GM12878 (cell line): ENCODE data around the gene SELENOH. TPM values are rescaled to one million over a fixed set of nuclear protein-coding genes. Genes with fewer than 3 reads are reported as not detected.

Experiments used
- ATAC-seq: fragments of 200-7000 bp; cut with Tn5 transposase; 3 replicates; pipeline ENCODE4 v1.9.1; 2020; ENCODE audit warnings: mild to moderate bottlenecking, moderate library complexity
- BruUV-seq: library from RNA; stranded (reverse); fragments of 400-500 nt; replicated peaks from 2 replicates; lab custom pipeline; 2021; lab: Mats Ljungman, UMichigan
- CTCF ChIA-PET: fragments of 300-600 bp; sonication (Branson Sonifier 250); formaldehyde crosslinking; extraction: SDS; loops from one replicate; lab custom pipeline; 2021; ENCODE audit warnings: inconsistent platforms; lab: Yijun Ruan, JAX
- POLR2A ChIA-PET: fragments of 350-600 bp; formaldehyde crosslinking; extraction: SDS; loops from one replicate; lab custom pipeline; 2021; ENCODE audit warnings: inconsistent platforms; lab: Charles Lee
- RAD21 ChIA-PET: fragments of 300-600 bp; sonication (Branson Sonifier 250); formaldehyde crosslinking; loops from one replicate; lab custom pipeline; 2023; ENCODE audit warnings: antibody characterized with exemption; ENCODE audit not compliant: unreplicated experiment; lab: Charles Lee
- SMC1A ChIA-PET: fragments of 300-600 bp; sonication (Branson Sonifier 250); formaldehyde crosslinking; loops from one replicate; lab custom pipeline; 2023; ENCODE audit not compliant: unreplicated experiment, uncharacterized antibody; lab: Charles Lee
- DNase-seq: peaks from one replicate; pipeline ENCODE4 v3.0.0-alpha.2; 2011; ENCODE audit warnings: low read depth, low spot score
- FAIRE-seq: peaks from 3 replicates; lab custom pipeline; 2011; peaks lifted over from hg19 to GRCh38; lab: Jason Lieb, UNC
- H2AFZ ChIP-seq: 2 replicates; pipeline ENCODE4 v1.6.0; 2011; ENCODE audit warnings: low read depth, low read length, control low read depth; ENCODE audit not compliant: control insufficient read depth
- H3K27ac ChIP-seq: 2 replicates; pipeline ENCODE4 v1.5.1; 2011; ENCODE audit warnings: control low read depth; ENCODE audit not compliant: control insufficient read depth, insufficient read depth
- H3K27me3 ChIP-seq, 2 experiments: replicated peaks in 1 of 2; 2 replicates each; pipeline versions ENCODE4 v1.6.0 to v1.6.1; 2011; ENCODE audit warnings: low read length in 1 of 2; ENCODE audit not compliant: control insufficient read depth in 2 of 2, insufficient read depth in 2 of 2
- H3K36me3 ChIP-seq, 2 experiments: 2 replicates each; pipeline ENCODE4 v1.5.1; 2011; ENCODE audit warnings: low read length in 1 of 2; ENCODE audit not compliant: control insufficient read depth in 2 of 2, insufficient read depth in 2 of 2
- H3K4me1 ChIP-seq: 2 replicates; pipeline ENCODE4 v1.6.1; 2011; ENCODE audit warnings: mild to moderate bottlenecking, low read length, moderate library complexity, mixed read lengths; ENCODE audit not compliant: control insufficient read depth, insufficient read depth
- H3K4me2 ChIP-seq: 2 replicates; pipeline ENCODE4 v1.6.0; 2011; ENCODE audit warnings: control low read depth; ENCODE audit not compliant: control insufficient read depth, insufficient read depth
- H3K4me3 ChIP-seq: fragments of 200-600 bp; sonication (generic); 2 replicates; pipeline ENCODE4 v1.5.1; 2016
- H3K79me2 ChIP-seq: 2 replicates; pipeline ENCODE4 v1.6.0; 2011; ENCODE audit warnings: low read length; ENCODE audit not compliant: control insufficient read depth, insufficient read depth
- H3K9ac ChIP-seq: 2 replicates; pipeline ENCODE4 v1.8.0; 2011; ENCODE audit warnings: low read length, control low read depth, mixed read lengths; ENCODE audit not compliant: control insufficient read depth, insufficient read depth
- H3K9me3 ChIP-seq: replicated peaks from 3 replicates; pipeline ENCODE4 v1.5.1; 2011; ENCODE audit warnings: mild to moderate bottlenecking, low read length; ENCODE audit not compliant: control insufficient read depth, insufficient read depth
- H4K20me1 ChIP-seq: 2 replicates; pipeline ENCODE4 v1.6.0; 2011; ENCODE audit not compliant: control insufficient read depth, insufficient read depth
- ATF2 ChIP-seq: IDR thresholded peaks from 2 replicates; pipeline ENCODE4 v1.6.1; 2012; ENCODE audit warnings: low read length, inconsistent platforms
- EED ChIP-seq: sonication (generic); IDR thresholded peaks from 2 replicates; pipeline ENCODE4 v1.6.1; 2016; ENCODE audit warnings: antibody characterized with exemption, low read depth
- ETV6 ChIP-seq, 2 experiments: fragments of 450-650 bp in 1 of 2; IDR thresholded peaks in 1 of 2; conservative IDR thresholded peaks in 1 of 2; 2 replicates each; pipeline ENCODE4 v1.6.1; 2014; ENCODE audit warnings: antibody characterized with exemption in 1 of 2, borderline replicate concordance in 1 of 2, low read depth in 1 of 2, mild to moderate bottlenecking in 1 of 2, moderate library complexity in 1 of 2
- GATAD2B ChIP-seq: fragments of 450-650 bp; conservative IDR thresholded peaks from 2 replicates; pipeline ENCODE4 v1.6.1; 2017; ENCODE audit warnings: low read depth, mild to moderate bottlenecking, moderate library complexity
- IKZF1 ChIP-seq: fragments of 450-650 bp; conservative IDR thresholded peaks from 2 replicates; pipeline ENCODE4 v1.6.1; 2017; ENCODE audit warnings: antibody characterized with exemption, mild to moderate bottlenecking
- IKZF2 ChIP-seq, 2 experiments: fragments of 450-650 bp; IDR thresholded peaks; 2 replicates each; pipeline ENCODE4 v1.6.1; 2017; ENCODE audit warnings: mild to moderate bottlenecking in 2 of 2, moderate library complexity in 2 of 2
- JUNB ChIP-seq: IDR thresholded peaks from 2 replicates; pipeline ENCODE4 v1.6.1; 2016; ENCODE audit warnings: antibody characterized with exemption, mild to moderate bottlenecking
- RELB ChIP-seq: fragments of 450-650 bp; IDR thresholded peaks from 2 replicates; pipeline ENCODE4 v1.6.1; 2017; ENCODE audit warnings: low read depth, mild to moderate bottlenecking, moderate library complexity
- RUNX3 ChIP-seq: IDR thresholded peaks from 2 replicates; pipeline ENCODE4 v1.6.1; 2012; ENCODE audit warnings: low read length, inconsistent platforms
- SPI1 ChIP-seq: IDR thresholded peaks from 2 replicates; pipeline ENCODE4 v1.6.1; 2011; ENCODE audit warnings: low read depth, mild to moderate bottlenecking, low read length, moderate library complexity, borderline replicate concordance; ENCODE audit not compliant: insufficient read depth
- TARDBP ChIP-seq: IDR thresholded peaks from 2 replicates; pipeline ENCODE4 v1.6.1; 2016; ENCODE audit warnings: borderline replicate concordance
- ZNF24 ChIP-seq: fragments of 450-650 bp; IDR thresholded peaks from 2 replicates; pipeline ENCODE4 v1.6.1; 2017; ENCODE audit warnings: antibody characterized with exemption, mild to moderate bottlenecking
- ZNF384 ChIP-seq: IDR thresholded peaks from 2 replicates; pipeline ENCODE4 v1.6.1; 2012; ENCODE audit warnings: low read depth, mild to moderate bottlenecking, low read length, improper control_type of control experiment, borderline replicate concordance
- in situ Hi-C: fragments of 300-500 bp; cut with MboI; formaldehyde crosslinking; loops from 9 replicates; pipeline ENCODE4 v1.14.3; 2018; ENCODE audit warnings: mixed read lengths
- intact Hi-C: fragments of 100-400 bp; cut with micrococcal nuclease; formaldehyde crosslinking; loops from one replicate; pipeline ENCODE4 v1.14.2; 2022; ENCODE audit not compliant: unreplicated experiment
- polyA plus RNA-seq, 11 experiments: library from polyadenylated mRNA; depleted of rRNA in 4 of 11; unstranded in 6 of 11; stranded (reverse) in 5 of 11; fragments of >200 nt; fragmentation: Nextera tagmentation in 4 of 11; fragmentation: Illumina TruSeq in 1 of 11; extraction: Ambion mirVana in 4 of 11; extraction: Trizol in 1 of 11; gene quantifications; 1 replicate in 1 of 11; 2 replicates in 10 of 11; pipeline versions ENCODE4 v1.2.1 to v1.2.3, GENCODE V29; 2011 to 2016; ENCODE audit warnings: inconsistent platforms in 2 of 11, missing spikeins in 2 of 11, low read depth in 1 of 11
- small RNA-seq: library from RNA; depleted of rRNA; stranded (forward); fragments of <200 nt; gene quantifications from one replicate; pipeline ENCODE3, GENCODE V24; 2014
- total RNA-seq, 4 experiments: library from RNA; depleted of rRNA in 3 of 4; stranded (reverse); fragments of >200 nt in 3 of 4; fragmentation: Illumina TruSeq in 1 of 4; extraction: Trizol in 1 of 4; gene quantifications; 2 replicates each; pipeline versions ENCODE4 v1.2.1 to v1.2.3, GENCODE V29; 2013 to 2021

SELENOH gene
- total and polyA plus RNA-seq, 10 of the 15 experiments (the other 5 are each of a cell fraction or from before 2014, with no cell fraction given), result 20.3 to 458 (median 200) TPM

- no peaks in the 10 kb centered on the region for H3K9me3 ChIP-seq
- ChIA-PET RAD21 (interaction anchor here (3.4 kb wide), 1 partner anchor 29 kb away, joined by 26 read pairs; the partner anchor contains the start of gene CTNND1), POLR2A (interaction anchor here (0.7 to 2.9 kb wide), 5 partner anchors 30 to 230 kb away, joined by 3 to 12 read pairs (median 6); partner anchors contain the start of genes CTNND1 and SELENOH), CTCF (interaction anchor here (0.7 to 2.1 kb wide), 8 partner anchors 9 to 299 kb away, joined by 3 to 8 read pairs (median 4); partner anchors contain the start of genes BTBD18 and CTNND1), SMC1A (interaction anchor here (0.7 to 13.0 kb wide), 3 partner anchors 8 to 30 kb away, joined by 3 to 197 read pairs (median 6); partner anchors contain the start of gene CTNND1)
- intact Hi-C loops, result loop anchor here (2.0 kb wide), 2 partner anchors 30 to 126 kb away; no protein-coding TSS in a partner anchor
- ATAC-seq, result peak; percentile 27
- H3K79me2 ChIP-seq, result peaks cover 56% of the 10 kb centered on the region
- no peaks in the 10 kb centered on the region for H3K27me3 ChIP-seq
- peaks cover 39% of the 10 kb centered on the region for H3K4me1 ChIP-seq
- no peaks in the 10 kb centered on the region for H4K20me1 ChIP-seq
- H3K36me3 ChIP-seq, result peaks cover 8 to 12% of the 10 kb centered on the region in 2 experiments; a peak in 3 of 4 replicates
- H3K4me2 ChIP-seq, result peak overlapping the region; percentile 58
- H3K9ac ChIP-seq, result peak overlapping the region; percentile 48
- no peak for DNase-seq
- in situ Hi-C loops, result no loop called here
- H3K4me3 ChIP-seq, result no peak overlapping the region
- FAIRE-seq, result no peak
- H3K27ac ChIP-seq, result peak overlapping the region; percentile 52
- no peak overlapping the region for H2AFZ ChIP-seq
- TF ChIP-seq ZNF24 (no peak), SPI1 (peak; percentile 61), RELB (peak; percentile 77), JUNB (no peak), EED (peak; percentile 83), ATF2 (0 out of 2 replicates have a peak, but pooled peaks have one; percentile 22), IKZF1 (peak; percentile 73), ZNF384 (peak; percentile 40; the same call in 1 of the 2 replicates), GATAD2B (0 out of 2 replicates have a peak, but pooled peaks have one; percentile 20), RUNX3 (peak; percentile 86), ETV6 (conservative IDR thresholded peaks at IDR 0.05 in 1 of 2, IDR thresholded peaks at IDR 0.05 in 1 of 2; ENCODE audit: borderline replicate concordance in 1 of 2, low read depth in 1 of 2) (peak in 1 of 2 experiments; percentile 16; a peak in 1 of 4 replicates), IKZF2 (IDR thresholded peaks at IDR 0.05) (peak; percentile 61 to 69), TARDBP (no peak)
- no TSS peak for BruUV-seq
Measured at GRCh38 chr11:57792870-57793269, 51.6 kb downstream of the SELENOH start.

Small RNAs within 50 kb of the gene (small RNA-seq; reads per million reads assigned to genes)
- gene AP001931.1, result not detected
- gene TMX2-CTNND1, result not detected

Other genes with a start within 250 kb of the SELENOH start
Only the 7 nearest of the 12 such genes appear.
- 0.05 TPM in 1 of 2 replicates, not detected in the other for gene YPEL4, start 91.6 kb upstream of the SELENOH start, total RNA-seq (2014; rRNA removed)
- gene YPEL4, start 91.6 kb upstream of the SELENOH start, total RNA-seq (2014; rRNA removed; fragmentation: Illumina TruSeq; extraction: Trizol), result 0.09 TPM in 1 of 2 replicates, not detected in the other
- 0.13 TPM in 1 of 2 replicates, not detected in the other for gene YPEL4, start 91.6 kb upstream of the SELENOH start, total RNA-seq (2021)
- gene YPEL4, start 91.6 kb upstream of the SELENOH start, polyA plus RNA-seq (2011; rRNA removed), result 0.26 and 0.39 TPM in 2 replicates
- not detected in 2 replicates for gene YPEL4, start 91.6 kb upstream of the SELENOH start, polyA plus RNA-seq (2014; fragmentation: Illumina TruSeq; extraction: Trizol)
- gene YPEL4, start 91.6 kb upstream of the SELENOH start, polyA plus RNA-seq (2014; fragmentation: Nextera tagmentation; extraction: Ambion mirVana), result not detected
- 0.50 TPM in 1 of 2 replicates, not detected in the other for gene YPEL4, start 91.6 kb upstream of the SELENOH start, polyA plus RNA-seq (2014; rRNA removed)
- gene YPEL4, start 91.6 kb upstream of the SELENOH start, polyA plus RNA-seq (2016; fragmentation: Nextera tagmentation; extraction: Ambion mirVana), result under 1 TPM; 0.07 to 0.10 TPM
- gene CLP1, start 83.7 kb upstream of the SELENOH start, total RNA-seq (2014; rRNA removed), result 21.3 and 22.0 TPM in 2 replicates
- 23.9 and 24.0 TPM in 2 replicates for gene CLP1, start 83.7 kb upstream of the SELENOH start, total RNA-seq (2014; rRNA removed; fragmentation: Illumina TruSeq; extraction: Trizol)
- gene CLP1, start 83.7 kb upstream of the SELENOH start, total RNA-seq (2021), result 19.9 and 20.0 TPM in 2 replicates
- gene CLP1, start 83.7 kb upstream of the SELENOH start, polyA plus RNA-seq (2011; rRNA removed), result 29.1 and 31.7 TPM in 2 replicates
- gene CLP1, start 83.7 kb upstream of the SELENOH start, polyA plus RNA-seq (2014; fragmentation: Illumina TruSeq; extraction: Trizol), result 23.9 and 30.0 TPM in 2 replicates
- 10 to 100 TPM; 33.6 to 45.7 TPM for gene CLP1, start 83.7 kb upstream of the SELENOH start, polyA plus RNA-seq (2014; fragmentation: Nextera tagmentation; extraction: Ambion mirVana)
- gene CLP1, start 83.7 kb upstream of the SELENOH start, polyA plus RNA-seq (2014; rRNA removed), result 20.7 and 21.2 TPM in 2 replicates
- 10 to 100 TPM; 31.6 to 36.3 TPM for gene CLP1, start 83.7 kb upstream of the SELENOH start, polyA plus RNA-seq (2016; fragmentation: Nextera tagmentation; extraction: Ambion mirVana)
- gene ZDHHC5, start 73.4 kb upstream of the SELENOH start, total RNA-seq (2014; rRNA removed), result 29.1 and 34.1 TPM in 2 replicates
- 34.3 and 36.8 TPM in 2 replicates for gene ZDHHC5, start 73.4 kb upstream of the SELENOH start, total RNA-seq (2014; rRNA removed; fragmentation: Illumina TruSeq; extraction: Trizol)
- gene ZDHHC5, start 73.4 kb upstream of the SELENOH start, total RNA-seq (2021), result 59.9 and 61.3 TPM in 2 replicates
- 33.9 and 46.7 TPM in 2 replicates for gene ZDHHC5, start 73.4 kb upstream of the SELENOH start, polyA plus RNA-seq (2011; rRNA removed)
- gene ZDHHC5, start 73.4 kb upstream of the SELENOH start, polyA plus RNA-seq (2014; fragmentation: Illumina TruSeq; extraction: Trizol), result 49.8 and 57.4 TPM in 2 replicates
- 1 to 10 TPM; 3.9 to 7.3 TPM for gene ZDHHC5, start 73.4 kb upstream of the SELENOH start, polyA plus RNA-seq (2014; fragmentation: Nextera tagmentation; extraction: Ambion mirVana)
- 48.5 and 54.4 TPM in 2 replicates for gene ZDHHC5, start 73.4 kb upstream of the SELENOH start, polyA plus RNA-seq (2014; rRNA removed)
- 10 to 100 TPM; 36.6 to 38.4 TPM for gene ZDHHC5, start 73.4 kb upstream of the SELENOH start, polyA plus RNA-seq (2016; fragmentation: Nextera tagmentation; extraction: Ambion mirVana)
- gene MED19, start 29.3 kb upstream of the SELENOH start, total RNA-seq (2014; rRNA removed), result 16.7 and 17.5 TPM in 2 replicates
- gene MED19, start 29.3 kb upstream of the SELENOH start, total RNA-seq (2014; rRNA removed; fragmentation: Illumina TruSeq; extraction: Trizol), result 13.7 and 13.9 TPM in 2 replicates
- 12.5 and 14.1 TPM in 2 replicates for gene MED19, start 29.3 kb upstream of the SELENOH start, total RNA-seq (2021)
- gene MED19, start 29.3 kb upstream of the SELENOH start, polyA plus RNA-seq (2011; rRNA removed), result 16.0 and 20.1 TPM in 2 replicates
- gene MED19, start 29.3 kb upstream of the SELENOH start, polyA plus RNA-seq (2014; fragmentation: Illumina TruSeq; extraction: Trizol), result 15.7 and 17.1 TPM in 2 replicates
- gene MED19, start 29.3 kb upstream of the SELENOH start, polyA plus RNA-seq (2014; fragmentation: Nextera tagmentation; extraction: Ambion mirVana), result 1 to 10 TPM; 4.9 to 9.8 TPM
- 17.0 and 21.3 TPM in 2 replicates for gene MED19, start 29.3 kb upstream of the SELENOH start, polyA plus RNA-seq (2014; rRNA removed)
- 10 to 100 TPM; 25.6 to 28.2 TPM for gene MED19, start 29.3 kb upstream of the SELENOH start, polyA plus RNA-seq (2016; fragmentation: Nextera tagmentation; extraction: Ambion mirVana)
- gene TMX2, start 28.9 kb upstream of the SELENOH start, total RNA-seq (2014; rRNA removed), result 84.2 and 90.4 TPM in 2 replicates
- 73.1 and 74.9 TPM in 2 replicates for gene TMX2, start 28.9 kb upstream of the SELENOH start, total RNA-seq (2014; rRNA removed; fragmentation: Illumina TruSeq; extraction: Trizol)
- 59.3 and 64.3 TPM in 2 replicates for gene TMX2, start 28.9 kb upstream of the SELENOH start, total RNA-seq (2021)
- 74.1 and 90.1 TPM in 2 replicates for gene TMX2, start 28.9 kb upstream of the SELENOH start, polyA plus RNA-seq (2011; rRNA removed)
- gene TMX2, start 28.9 kb upstream of the SELENOH start, polyA plus RNA-seq (2014; fragmentation: Illumina TruSeq; extraction: Trizol), result 93.2 and 102 TPM in 2 replicates
- gene TMX2, start 28.9 kb upstream of the SELENOH start, polyA plus RNA-seq (2014; fragmentation: Nextera tagmentation; extraction: Ambion mirVana), result 100 to 1,000 TPM; 107 to 128 TPM
- 66.4 and 82.7 TPM in 2 replicates for gene TMX2, start 28.9 kb upstream of the SELENOH start, polyA plus RNA-seq (2014; rRNA removed)
- 100 to 1,000 TPM; 124 to 134 TPM for gene TMX2, start 28.9 kb upstream of the SELENOH start, polyA plus RNA-seq (2016; fragmentation: Nextera tagmentation; extraction: Ambion mirVana)
- gene BTBD18, start 10.3 kb downstream of the SELENOH start, total RNA-seq (2014; rRNA removed), result 0.05 TPM in 1 of 2 replicates, not detected in the other
- gene BTBD18, start 10.3 kb downstream of the SELENOH start, total RNA-seq (2014; rRNA removed; fragmentation: Illumina TruSeq; extraction: Trizol), result not detected in 2 replicates
- gene BTBD18, start 10.3 kb downstream of the SELENOH start, total RNA-seq (2021), result not detected in 2 replicates
- gene BTBD18, start 10.3 kb downstream of the SELENOH start, polyA plus RNA-seq (2011; rRNA removed), result not detected in 2 replicates
- not detected in 2 replicates for gene BTBD18, start 10.3 kb downstream of the SELENOH start, polyA plus RNA-seq (2014; fragmentation: Illumina TruSeq; extraction: Trizol)
- gene BTBD18, start 10.3 kb downstream of the SELENOH start, polyA plus RNA-seq (2014; fragmentation: Nextera tagmentation; extraction: Ambion mirVana), result under 1 TPM; 0.05 to 0.11 TPM
- gene BTBD18, start 10.3 kb downstream of the SELENOH start, polyA plus RNA-seq (2014; rRNA removed), result not detected in 2 replicates
- under 1 TPM; 0.28 to 0.58 TPM for gene BTBD18, start 10.3 kb downstream of the SELENOH start, polyA plus RNA-seq (2016; fragmentation: Nextera tagmentation; extraction: Ambion mirVana)
- 30.2 and 32.1 TPM in 2 replicates for gene CTNND1, start 20.3 kb downstream of the SELENOH start, total RNA-seq (2014; rRNA removed)
- 30.2 and 30.4 TPM in 2 replicates for gene CTNND1, start 20.3 kb downstream of the SELENOH start, total RNA-seq (2014; rRNA removed; fragmentation: Illumina TruSeq; extraction: Trizol)
- 43.5 and 44.2 TPM in 2 replicates for gene CTNND1, start 20.3 kb downstream of the SELENOH start, total RNA-seq (2021)
- 70.0 and 72.9 TPM in 2 replicates for gene CTNND1, start 20.3 kb downstream of the SELENOH start, polyA plus RNA-seq (2011; rRNA removed)
- 35.4 and 43.1 TPM in 2 replicates for gene CTNND1, start 20.3 kb downstream of the SELENOH start, polyA plus RNA-seq (2014; fragmentation: Illumina TruSeq; extraction: Trizol)
- 1 to 10 TPM; 4.7 to 6.5 TPM for gene CTNND1, start 20.3 kb downstream of the SELENOH start, polyA plus RNA-seq (2014; fragmentation: Nextera tagmentation; extraction: Ambion mirVana)
- 25.8 and 27.7 TPM in 2 replicates for gene CTNND1, start 20.3 kb downstream of the SELENOH start, polyA plus RNA-seq (2014; rRNA removed)
- 10 to 100 TPM; 29.5 to 29.8 TPM for gene CTNND1, start 20.3 kb downstream of the SELENOH start, polyA plus RNA-seq (2016; fragmentation: Nextera tagmentation; extraction: Ambion mirVana)